Measurements from ENCODE around the gene TP73. TPM values are rescaled to one million over a fixed set of nuclear protein-coding genes. Genes with fewer than 3 reads are reported as not detected.

The TP73 gene
- total RNA-seq, 1 donor from 2014 or later, result not detected

DNA sequence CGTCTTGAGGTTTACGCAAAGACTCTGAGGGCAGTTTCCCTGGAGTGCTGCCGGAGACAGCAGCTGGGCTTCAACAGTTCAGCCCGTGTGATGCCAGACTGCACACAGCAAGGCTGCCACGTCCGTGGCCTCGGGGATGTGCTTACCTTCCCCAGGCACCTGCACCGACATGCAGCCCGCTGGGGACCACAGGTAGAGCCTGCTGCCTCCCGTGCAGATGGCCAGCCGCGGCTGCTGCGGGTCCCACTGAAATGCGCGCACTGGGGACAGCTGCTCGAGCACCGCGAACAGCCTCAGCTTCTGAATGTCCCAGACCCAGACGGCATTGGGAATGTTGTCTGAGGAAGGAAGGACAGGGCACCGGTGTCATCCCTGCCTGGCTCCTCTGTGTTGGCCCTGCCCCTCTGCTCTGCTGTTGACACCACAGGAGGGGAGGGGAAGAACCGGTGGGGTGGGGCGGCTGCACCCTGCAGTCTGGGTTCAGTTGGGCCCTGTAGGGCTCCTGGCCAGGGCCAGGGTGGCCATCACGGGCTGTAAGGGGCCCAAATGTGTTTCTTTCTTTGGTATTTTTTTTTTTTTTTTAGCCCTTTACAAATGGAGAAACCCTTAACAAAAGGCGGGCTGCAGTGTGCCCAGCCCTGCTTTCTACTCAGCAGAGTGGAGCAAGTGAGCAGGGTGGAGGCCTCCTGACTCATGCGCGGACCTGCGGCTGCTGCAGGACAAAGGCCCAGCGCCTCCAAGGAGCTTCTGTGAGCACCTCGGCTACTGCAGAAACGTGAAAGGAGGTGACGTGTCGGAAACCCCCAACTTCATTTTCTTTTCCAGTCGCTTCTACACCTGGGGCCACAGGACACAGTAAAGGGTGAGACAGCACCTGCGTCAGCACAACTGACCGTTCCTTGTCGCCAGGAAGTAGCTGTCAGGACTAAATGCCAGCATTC lies 20.7 kb upstream of the TP73 start:
- no peak for DNase-seq (ENCODE audit: low spot score in 2 of 2)
- Histone ChIP-seq H3K4me1 (no peaks in the 10 kb centered on the region), H3K4me3 (no peak overlapping the region), H3K9me3 (no peaks in the 10 kb centered on the region), H3K27me3 (no peaks in the 10 kb centered on the region), H3K27ac (no peak overlapping the region), H3K36me3 (peaks cover 74 to 92% of the 10 kb centered on the region in 2 donors)
- TF ChIP-seq, protein P1, sequence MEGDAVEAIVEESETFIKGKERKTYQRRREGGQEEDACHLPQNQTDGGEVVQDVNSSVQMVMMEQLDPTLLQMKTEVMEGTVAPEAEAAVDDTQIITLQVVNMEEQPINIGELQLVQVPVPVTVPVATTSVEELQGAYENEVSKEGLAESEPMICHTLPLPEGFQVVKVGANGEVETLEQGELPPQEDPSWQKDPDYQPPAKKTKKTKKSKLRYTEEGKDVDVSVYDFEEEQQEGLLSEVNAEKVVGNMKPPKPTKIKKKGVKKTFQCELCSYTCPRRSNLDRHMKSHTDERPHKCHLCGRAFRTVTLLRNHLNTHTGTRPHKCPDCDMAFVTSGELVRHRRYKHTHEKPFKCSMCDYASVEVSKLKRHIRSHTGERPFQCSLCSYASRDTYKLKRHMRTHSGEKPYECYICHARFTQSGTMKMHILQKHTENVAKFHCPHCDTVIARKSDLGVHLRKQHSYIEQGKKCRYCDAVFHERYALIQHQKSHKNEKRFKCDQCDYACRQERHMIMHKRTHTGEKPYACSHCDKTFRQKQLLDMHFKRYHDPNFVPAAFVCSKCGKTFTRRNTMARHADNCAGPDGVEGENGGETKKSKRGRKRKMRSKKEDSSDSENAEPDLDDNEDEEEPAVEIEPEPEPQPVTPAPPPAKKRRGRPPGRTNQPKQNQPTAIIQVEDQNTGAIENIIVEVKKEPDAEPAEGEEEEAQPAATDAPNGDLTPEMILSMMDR (IDR thresholded peaks at IDR 0.05), result no peak
- intact Hi-C loops (cut with DNase I), result no loop called here

DNA sequence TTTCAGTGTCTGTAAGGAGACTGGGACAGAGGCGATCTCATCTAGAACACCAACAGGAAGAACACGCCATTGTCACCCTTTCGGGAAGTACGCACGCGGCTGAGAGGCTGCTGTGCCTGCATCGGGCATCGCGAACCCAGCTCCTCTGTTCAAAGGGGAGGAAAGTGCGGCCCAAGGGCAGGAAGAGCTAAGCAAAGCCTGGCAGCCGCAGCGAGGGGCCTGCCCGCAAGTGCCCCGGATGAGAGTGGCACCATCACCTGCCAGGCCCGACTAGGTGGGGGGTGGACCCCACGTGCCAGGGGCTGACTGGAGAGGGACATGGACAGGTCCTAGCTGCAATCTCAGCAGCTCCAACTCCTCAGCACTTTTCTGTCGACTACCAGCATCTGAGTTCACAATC lies 20.0 kb upstream of the TP73 start:
- Histone ChIP-seq H3K36me3 (peaks cover 76 to 96% of the 10 kb centered on the region in 2 donors), H3K27me3 (no peaks in the 10 kb centered on the region), H3K4me3 (no peak overlapping the region), H3K4me1 (no peaks in the 10 kb centered on the region), H3K9me3 (no peaks in the 10 kb centered on the region), H3K27ac (no peak overlapping the region)
- TF ChIP-seq, protein P1 (IDR thresholded peaks at IDR 0.05), result no peak
- intact Hi-C loops (cut with DNase I), result no loop called here
- no peak for DNase-seq (ENCODE audit: low spot score in 2 of 2)

DNA sequence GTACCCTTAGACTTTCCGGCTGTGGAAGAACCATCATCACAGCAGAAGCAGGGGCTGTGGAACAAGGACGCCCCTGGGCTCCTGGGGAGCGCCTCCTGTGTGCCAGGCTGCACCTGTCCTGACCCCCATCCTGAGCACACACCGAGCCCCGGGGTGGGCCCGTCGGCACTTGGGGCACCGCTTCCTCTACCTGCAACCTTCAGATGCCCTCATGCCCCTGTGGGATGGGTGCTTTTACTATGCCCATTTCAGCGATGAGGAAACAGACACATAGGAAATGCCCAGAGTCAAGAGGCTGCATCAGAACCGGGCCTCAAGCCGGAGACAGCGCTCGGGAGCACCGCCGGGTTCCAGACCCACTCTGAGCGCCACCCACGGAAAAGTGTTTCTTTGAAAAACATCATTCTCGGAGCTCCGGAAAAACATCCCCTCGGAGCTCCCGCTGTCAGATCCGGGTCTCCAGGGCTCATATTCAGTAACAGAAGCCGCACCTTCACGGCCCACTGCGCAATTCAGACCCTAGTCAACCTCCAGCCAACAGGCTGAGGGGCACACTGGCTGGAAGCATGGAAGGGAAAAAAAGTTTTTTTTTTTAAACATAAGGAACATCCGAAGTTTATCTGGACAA lies 19.5 kb upstream of the TP73 start:
- Histone ChIP-seq H3K36me3 (peaks cover 75 to 96% of the 10 kb centered on the region in 2 donors), H3K27ac (no peak overlapping the region), H3K4me3 (no peak overlapping the region), H3K9me3 (no peaks in the 10 kb centered on the region), H3K27me3 (no peaks in the 10 kb centered on the region), H3K4me1 (no peaks in the 10 kb centered on the region)
- DNase-seq (ENCODE audit: low spot score in 2 of 2), result no peak
- TF ChIP-seq, protein P1 (IDR thresholded peaks at IDR 0.05), result no peak
- intact Hi-C loops (cut with DNase I), result no loop called here

DNA sequence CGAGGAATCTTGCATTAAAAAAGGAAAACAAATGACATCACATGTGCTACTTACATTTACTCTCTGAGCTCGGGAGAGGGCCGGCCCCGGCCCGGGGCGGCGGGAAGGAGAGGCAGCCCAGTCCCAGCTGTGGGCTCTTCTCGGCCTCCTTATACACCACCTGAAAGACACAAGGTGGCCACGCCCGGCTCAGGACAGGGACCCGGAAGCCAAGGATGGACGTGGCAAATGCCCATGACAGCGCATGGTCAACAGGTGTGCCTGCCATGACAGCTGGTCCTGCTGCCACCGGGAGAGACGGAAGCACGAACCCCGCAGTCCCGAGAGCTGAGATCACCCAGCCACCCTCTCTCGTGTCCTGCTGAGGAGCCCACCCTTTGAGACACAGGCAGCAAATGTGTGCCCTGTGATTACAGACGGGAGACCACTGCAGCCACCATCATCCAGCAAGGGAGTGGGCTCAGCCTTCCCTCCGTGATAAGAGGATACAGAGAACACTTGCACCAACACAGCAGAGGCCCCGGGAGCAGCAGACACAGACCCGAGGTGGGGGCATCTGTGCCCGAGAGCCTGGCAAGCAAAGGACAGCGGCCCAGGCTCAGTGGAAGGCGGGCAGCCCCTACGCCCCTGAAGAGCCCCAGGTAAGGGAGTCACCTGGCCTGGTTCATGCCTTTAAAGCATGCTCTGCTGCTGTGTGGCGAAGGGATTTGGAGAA lies 18.8 kb upstream of the TP73 start:
- H3K36me3 ChIP-seq, result peaks cover 79 to 96% of the 10 kb centered on the region in 2 donors
- no peak for DNase-seq (ENCODE audit: low spot score in 2 of 2)
- no peaks in the 10 kb centered on the region for H3K9me3 ChIP-seq
- intact Hi-C loops (cut with DNase I), result no loop called here
- no peak overlapping the region for H3K4me3 ChIP-seq
- TF ChIP-seq, protein P1 (IDR thresholded peaks at IDR 0.05), result no peak
- H3K27me3 ChIP-seq, result no peaks in the 10 kb centered on the region
- H3K4me1 ChIP-seq, result no peaks in the 10 kb centered on the region
- H3K27ac ChIP-seq, result no peak overlapping the region

DNA sequence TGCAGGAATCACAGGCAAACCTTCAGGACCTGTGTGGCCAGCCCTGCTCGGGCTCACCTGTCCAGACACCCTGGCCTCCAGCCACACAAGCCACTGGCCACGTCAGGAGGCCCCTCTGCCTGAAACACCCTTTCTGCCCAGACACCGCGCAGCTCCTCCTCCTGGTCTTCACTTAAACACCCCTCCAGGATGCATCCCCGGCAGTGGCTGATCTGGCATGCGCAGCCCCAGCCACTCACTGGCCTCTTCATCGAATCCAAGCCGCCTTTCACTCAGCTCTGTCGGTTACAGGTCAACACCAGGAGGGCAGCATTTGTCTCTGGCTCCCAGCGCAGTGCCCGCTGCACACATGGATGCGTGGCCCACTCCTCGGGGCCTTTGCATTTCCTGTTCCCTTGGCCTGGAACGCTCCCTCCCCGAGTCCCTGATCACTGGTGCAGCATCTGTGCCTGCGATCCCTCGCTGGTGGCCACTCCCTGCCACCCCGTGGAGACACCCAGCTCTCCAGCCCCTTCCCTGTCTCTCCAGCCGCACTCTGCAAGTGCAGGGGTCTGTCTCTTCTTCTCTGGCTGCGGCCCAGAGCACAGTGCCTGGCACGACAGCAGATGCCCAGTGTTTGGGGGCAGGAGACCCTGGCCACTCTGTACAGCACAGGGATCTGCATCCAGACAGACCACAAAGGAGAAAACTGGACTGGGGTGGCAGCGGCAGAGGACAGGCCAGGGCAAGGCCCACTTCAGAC lies 18.1 kb upstream of the TP73 start:
- no peak for DNase-seq (ENCODE audit: low spot score in 2 of 2)
- H3K27ac ChIP-seq, result no peak overlapping the region
- peaks cover 80 to 96% of the 10 kb centered on the region in 2 donors for H3K36me3 ChIP-seq

More for the DNA sequence above, 18.1 kb upstream of the TP73 start:
- TF ChIP-seq, protein P1 (IDR thresholded peaks at IDR 0.05), result no peak
- Histone ChIP-seq H3K9me3 (no peaks in the 10 kb centered on the region), H3K4me3 (no peak overlapping the region), H3K4me1 (no peaks in the 10 kb centered on the region), H3K27me3 (no peaks in the 10 kb centered on the region)
- intact Hi-C loops (cut with DNase I), result no loop called here

All from ascending aorta (tissue), 2 donors.